Kidney epithelial cell (primary cell): ENCODE measurements around the gene UNC50. TPM values are rescaled to one million over a fixed set of nuclear protein-coding genes. Genes with fewer than 3 reads are reported as not detected.

Experiments
- DNase-seq: peaks from one replicate; pipeline ENCODE4 v3.0.0-alpha.2; 2010; ENCODE audit warnings: low read depth
- H3K27me3 ChIP-seq: 2 replicates; pipeline ENCODE4 v1.6.0; 2011; ENCODE audit warnings: low read length; ENCODE audit not compliant: control insufficient read depth, insufficient read depth
- H3K36me3 ChIP-seq: 2 replicates; pipeline ENCODE4 v1.5.1; 2011; ENCODE audit warnings: low read length; ENCODE audit not compliant: control insufficient read depth, insufficient read depth
- H3K4me3 ChIP-seq: 2 replicates; pipeline ENCODE4 v1.5.1; 2011; ENCODE audit warnings: low read depth, mild to moderate bottlenecking, control low read depth, low read length
- CTCF ChIP-seq: IDR thresholded peaks from 2 replicates; pipeline ENCODE4 v1.5.1; 2011; ENCODE audit warnings: mild to moderate bottlenecking, moderate library complexity, low read length, control low read depth, inconsistent platforms; ENCODE audit not compliant: insufficient read depth, poor library complexity, severe bottlenecking
- total RNA-seq: library from RNA; depleted of rRNA; stranded (reverse); fragments of >200 nt; gene quantifications from 2 replicates; pipeline ENCODE4 v1.2.3, GENCODE V29; 2015

The UNC50 gene
- total RNA-seq, 1 donor from 2014 or later = 57.1 TPM

GRCh38 chr2:98664323-98664722 lies 55.9 kb downstream of the UNC50 start:
- no peak overlapping the region for H3K4me3 ChIP-seq
- TF ChIP-seq CTCF = no peak
- no peak for DNase-seq

GRCh38 chr2:98665677-98666076 lies 57.3 kb downstream of the UNC50 start:
- Histone ChIP-seq H3K4me3 (no peak overlapping the region), H3K36me3 (no peaks in the 10 kb centered on the region), H3K27me3 (no peaks in the 10 kb centered on the region)
- no peak for TF ChIP-seq CTCF
- no peak for DNase-seq

More at GRCh38 chr2:98664323-98664722, 55.9 kb downstream of the UNC50 start:
- Histone ChIP-seq H3K27me3 (no peaks in the 10 kb centered on the region), H3K36me3 (no peaks in the 10 kb centered on the region)

Other genes with a start within 250 kb of the UNC50 start
- gene INPP4A, start 163.7 kb upstream of the UNC50 start, total RNA-seq = 18.0 and 23.1 TPM in 2 replicates
- gene COA5, start 77 bp upstream of the UNC50 start, total RNA-seq = 24.9 and 29.1 TPM in 2 replicates
- gene MGAT4A, start 122.5 kb downstream of the UNC50 start, total RNA-seq = 3.2 and 5.8 TPM in 2 replicates